Smooth muscle cell (in vitro differentiated cells): Measurements from ENCODE around the gene DNAJC5. TPM values are rescaled to one million over a fixed set of nuclear protein-coding genes. Genes with fewer than 3 reads are reported as not detected.
"Not testable (repeated sequence)": the region's sequence is repeated elsewhere in the genome, so short reads cannot be mapped to it uniquely, and the experiment has no call there.

Experiments used
- DNase-seq: peaks from one replicate; lab custom pipeline; 2025; ENCODE audit not compliant: unreplicated experiment; lab: John Stamatoyannopoulos, UW
- H2AFZ ChIP-seq: fragments of 200-600 bp; sonication (generic); 2 replicates; pipeline ENCODE4 v1.6.0; 2016; ENCODE audit warnings: antibody characterized with exemption, low read depth, mild to moderate bottlenecking
- H3F3A ChIP-seq: fragments of 200-600 bp; sonication (generic); 2 replicates; pipeline ENCODE4 v1.6.0; 2017; ENCODE audit warnings: antibody characterized with exemption, low read depth
- H3K27ac ChIP-seq: fragments of 200-600 bp; sonication (generic); 2 replicates; pipeline ENCODE4 v1.5.1; 2016; ENCODE audit warnings: low read depth, mild to moderate bottlenecking
- H3K27me3 ChIP-seq: fragments of 200-600 bp; sonication (generic); 2 replicates; pipeline ENCODE4 v1.6.1; 2016; ENCODE audit warnings: low read depth, mild to moderate bottlenecking
- H3K36me3 ChIP-seq: fragments of 200-600 bp; sonication (generic); 2 replicates; pipeline ENCODE4 v1.5.1; 2016; ENCODE audit warnings: low read depth
- H3K4me1 ChIP-seq: fragments of 200-600 bp; sonication (generic); 2 replicates; pipeline ENCODE4 v1.5.1; 2016; ENCODE audit warnings: low read depth
- H3K4me2 ChIP-seq: fragments of 200-600 bp; sonication (generic); 2 replicates; pipeline ENCODE4 v1.6.0; 2016; ENCODE audit warnings: mild to moderate bottlenecking
- H3K4me3 ChIP-seq: fragments of 200-600 bp; sonication (generic); 2 replicates; pipeline ENCODE4 v1.5.1; 2016; ENCODE audit warnings: mild to moderate bottlenecking
- H3K79me2 ChIP-seq: fragments of 200-600 bp; sonication (generic); 2 replicates; pipeline ENCODE4 v1.6.0; 2016; ENCODE audit warnings: low read depth, mild to moderate bottlenecking
- H3K9ac ChIP-seq: fragments of 200-600 bp; sonication (generic); 2 replicates; pipeline ENCODE4 v1.6.0; 2016; ENCODE audit warnings: low read depth
- H3K9me3 ChIP-seq: fragments of 200-600 bp; sonication (generic); replicated peaks from 2 replicates; pipeline ENCODE4 v1.5.1; 2016; ENCODE audit warnings: low read depth
- H4K20me1 ChIP-seq: fragments of 200-600 bp; sonication (generic); 2 replicates; pipeline ENCODE4 v1.6.0; 2016; ENCODE audit warnings: low read depth
- WGBS: methylation state at CpG from one replicate; pipeline ENCODE4 v1.1.7; 2016; ENCODE audit warnings: low lambda C conversion rate; 5-methylcytosine and 5-hydroxymethylcytosine counted together
- polyA plus RNA-seq: library from polyadenylated mRNA; unstranded; fragments of >200 nt; fragmentation: Nextera tagmentation; extraction: Ambion mirVana; gene quantifications from 2 replicates; pipeline ENCODE4 v1.2.1, GENCODE V29; 2016
- total RNA-seq: library from RNA; depleted of rRNA; stranded (reverse); fragments of >200 nt; gene quantifications from 2 replicates; pipeline ENCODE4 v1.2.3, GENCODE V29; 2014
- TF ChIP-seq, protein P1 (sequence below): fragments of 200-600 bp; sonication (generic); IDR thresholded peaks from 2 replicates; pipeline ENCODE4 v1.5.1; 2017; ENCODE audit warnings: borderline replicate concordance, mild to moderate bottlenecking, antibody characterized with exemption; ENCODE audit not compliant: insufficient read depth, poor library complexity, severe bottlenecking

DNAJC5 gene
- total and polyA plus RNA-seq, 2 experiments from 2014 or later: 8.7 to 24.5 TPM

DNA sequence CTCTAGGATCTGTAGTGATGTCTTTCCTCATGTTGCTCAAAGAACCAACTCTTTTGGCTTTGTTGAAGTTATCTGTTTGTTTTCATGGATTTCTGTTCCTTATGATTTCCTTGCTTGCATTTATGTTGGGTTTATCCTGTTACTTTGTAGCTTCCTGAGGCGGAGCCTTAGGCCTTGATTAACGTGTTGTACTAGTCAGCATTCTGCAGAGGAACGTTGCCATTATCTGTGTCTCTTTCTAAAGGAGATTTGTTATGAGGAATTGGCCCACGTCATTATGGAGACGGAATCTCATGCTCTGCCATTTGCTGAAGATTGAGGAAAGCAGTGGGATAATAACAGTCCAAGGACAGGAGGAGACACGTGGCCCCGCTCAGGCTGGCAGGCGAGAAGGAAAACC lies 31.4 kb downstream of the DNAJC5 start:
- no peaks in the 10 kb centered on the region for H3K27me3 ChIP-seq
- H3K4me3 ChIP-seq: no peak overlapping the region
- H2AFZ ChIP-seq: no peak overlapping the region
- H3K79me2 ChIP-seq: peaks cover 55% of the 10 kb centered on the region
- no peak overlapping the region for H3K27ac ChIP-seq
- H3F3A ChIP-seq: no peaks in the 10 kb centered on the region
- no peaks in the 10 kb centered on the region for H3K9me3 ChIP-seq
- no peak overlapping the region for H3K9ac ChIP-seq
- H4K20me1 ChIP-seq: peaks cover 84% of the 10 kb centered on the region
- 92% methylated on average over 8 of the region's 8 CpGs for WGBS
- H3K4me2 ChIP-seq: no peak overlapping the region
- TF ChIP-seq, protein P1, sequence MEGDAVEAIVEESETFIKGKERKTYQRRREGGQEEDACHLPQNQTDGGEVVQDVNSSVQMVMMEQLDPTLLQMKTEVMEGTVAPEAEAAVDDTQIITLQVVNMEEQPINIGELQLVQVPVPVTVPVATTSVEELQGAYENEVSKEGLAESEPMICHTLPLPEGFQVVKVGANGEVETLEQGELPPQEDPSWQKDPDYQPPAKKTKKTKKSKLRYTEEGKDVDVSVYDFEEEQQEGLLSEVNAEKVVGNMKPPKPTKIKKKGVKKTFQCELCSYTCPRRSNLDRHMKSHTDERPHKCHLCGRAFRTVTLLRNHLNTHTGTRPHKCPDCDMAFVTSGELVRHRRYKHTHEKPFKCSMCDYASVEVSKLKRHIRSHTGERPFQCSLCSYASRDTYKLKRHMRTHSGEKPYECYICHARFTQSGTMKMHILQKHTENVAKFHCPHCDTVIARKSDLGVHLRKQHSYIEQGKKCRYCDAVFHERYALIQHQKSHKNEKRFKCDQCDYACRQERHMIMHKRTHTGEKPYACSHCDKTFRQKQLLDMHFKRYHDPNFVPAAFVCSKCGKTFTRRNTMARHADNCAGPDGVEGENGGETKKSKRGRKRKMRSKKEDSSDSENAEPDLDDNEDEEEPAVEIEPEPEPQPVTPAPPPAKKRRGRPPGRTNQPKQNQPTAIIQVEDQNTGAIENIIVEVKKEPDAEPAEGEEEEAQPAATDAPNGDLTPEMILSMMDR: no peak
- no peaks in the 10 kb centered on the region for H3K4me1 ChIP-seq
- no peak for DNase-seq
- H3K36me3 ChIP-seq: no peaks in the 10 kb centered on the region

DNA sequence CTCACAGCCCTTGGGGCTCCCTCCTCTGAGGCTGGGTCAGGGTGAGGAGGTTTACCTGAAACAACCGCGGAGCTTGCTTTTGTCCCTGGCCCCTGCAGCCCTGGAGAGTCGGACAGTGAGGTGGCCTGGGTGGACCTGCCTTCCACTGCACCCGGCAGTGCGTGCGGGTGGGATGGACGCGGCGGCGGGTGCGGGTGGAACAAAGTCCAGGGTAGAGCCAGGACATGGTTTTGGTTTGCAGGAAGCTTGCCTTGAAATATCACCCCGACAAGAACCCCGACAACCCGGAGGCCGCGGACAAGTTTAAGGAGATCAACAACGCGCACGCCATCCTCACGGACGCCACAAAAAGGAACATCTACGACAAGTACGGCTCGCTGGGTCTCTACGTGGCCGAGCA lies 34.1 kb downstream of the DNAJC5 start:
- peaks cover 28% of the 10 kb centered on the region for H3K79me2 ChIP-seq
- over 99% methylated on average over 26 of the region's 26 CpGs for WGBS

GRCh38 chr20:63929473-63929883 lies 34.6 kb downstream of the DNAJC5 start:
- not testable (repeated sequence) for H3K4me2 ChIP-seq, H3K27me3 ChIP-seq, H3K4me3 ChIP-seq, H3K9me3 ChIP-seq, H3K4me1 ChIP-seq, DNase-seq, H3F3A ChIP-seq, H2AFZ ChIP-seq, H3K27ac ChIP-seq, H3K9ac ChIP-seq, H3K36me3 ChIP-seq
- over 99% methylated on average over 28 of the region's 31 CpGs for WGBS
- H3K79me2 ChIP-seq: peaks cover 28% of the 10 kb centered on the region
- peaks cover 79% of the 10 kb centered on the region for H4K20me1 ChIP-seq

More for the DNA sequence above, 34.1 kb downstream of the DNAJC5 start:
- no peak overlapping the region for H3K9ac ChIP-seq
- no peak overlapping the region for H3K4me3 ChIP-seq
- H3K36me3 ChIP-seq: no peaks in the 10 kb centered on the region
- H3K27ac ChIP-seq: no peak overlapping the region
- no peak overlapping the region for H3K4me2 ChIP-seq
- TF ChIP-seq, protein P1: no peak
- no peaks in the 10 kb centered on the region for H3K27me3 ChIP-seq
- H3K9me3 ChIP-seq: no peaks in the 10 kb centered on the region
- H2AFZ ChIP-seq: no peak overlapping the region
- no peaks in the 10 kb centered on the region for H3F3A ChIP-seq
- peaks cover 79% of the 10 kb centered on the region for H4K20me1 ChIP-seq
- no peak for DNase-seq
- H3K4me1 ChIP-seq: no peaks in the 10 kb centered on the region

- H3K79me2 ChIP-seq: peaks cover 15% of the 10 kb centered on the region
- no peaks in the 10 kb centered on the region for H3K9me3 ChIP-seq
Measured at GRCh38 chr20:63930971-63931553, 36.1 kb downstream of the DNAJC5 start.

More at GRCh38 chr20:63930971-63931553, 36.1 kb downstream of the DNAJC5 start:
- Histone ChIP-seq H4K20me1 (peaks cover 79% of the 10 kb centered on the region), H3K4me2 (no peak overlapping the region), H3K4me3 (no peak overlapping the region), H3K27ac (no peak overlapping the region), H2AFZ (no peak overlapping the region), H3K27me3 (no peaks in the 10 kb centered on the region), H3K9ac (no peak overlapping the region), H3K4me1 (no peaks in the 10 kb centered on the region), H3K36me3 (no peaks in the 10 kb centered on the region), H3F3A (no peaks in the 10 kb centered on the region)
- WGBS: 97% methylated on average over 25 of the region's 37 CpGs
- TF ChIP-seq, protein P1: no peak
- no peak for DNase-seq
